OCI-LY7 (cell line): ENCODE data around the gene CLSTN1. TPM values are rescaled to one million over a fixed set of nuclear protein-coding genes. Genes with fewer than 3 reads are reported as not detected.

Source experiments
- BruUV-seq: library from RNA; stranded (reverse); fragments of 400-500 nt; replicated peaks from 2 replicates; lab custom pipeline; 2021; lab: Mats Ljungman, UMichigan
- CTCF ChIA-PET: fragments of 300-600 bp; sonication (Branson Sonifier 250); formaldehyde crosslinking; loops from one replicate; lab custom pipeline; 2022; ENCODE audit warnings: antibody characterized with exemption; ENCODE audit not compliant: unreplicated experiment; lab: Charles Lee
- POLR2A ChIA-PET: fragments of 300-600 bp; sonication (Branson Sonifier 250); formaldehyde crosslinking; loops from one replicate; lab custom pipeline; 2022; ENCODE audit warnings: antibody characterized with exemption; lab: Charles Lee
- DNase-seq: peaks from one replicate; pipeline ENCODE4 v3.0.0-alpha.2; 2015; ENCODE audit warnings: low spot score
- H2AFZ ChIP-seq: fragments of 200-600 bp; sonication (generic), shearing (Covaris generic); 2 replicates; pipeline ENCODE4 v1.6.1; 2014; ENCODE audit warnings: mild to moderate bottlenecking, antibody characterized with exemption, low read length, moderate library complexity
- H3K27ac ChIP-seq: fragments of 200-600 bp; sonication (generic); 2 replicates; pipeline ENCODE4 v1.5.1; 2014; ENCODE audit warnings: mixed run types, low read depth, mild to moderate bottlenecking, moderate library complexity, low read length, inconsistent platforms; ENCODE audit not compliant: poor library complexity, severe bottlenecking
- H3K36me3 ChIP-seq: fragments of 200-600 bp; sonication (generic); 2 replicates; pipeline ENCODE4 v1.6.1; 2014; ENCODE audit warnings: mild to moderate bottlenecking, antibody characterized with exemption, low read length, moderate library complexity, mixed read lengths; ENCODE audit not compliant: insufficient read depth
- H3K4me1 ChIP-seq: fragments of 200-600 bp; sonication (generic); 2 replicates; pipeline ENCODE4 v1.5.1; 2014; ENCODE audit warnings: mild to moderate bottlenecking, low read length; ENCODE audit not compliant: insufficient read depth, poor library complexity, severe bottlenecking
- H3K4me2 ChIP-seq: fragments of 200-600 bp; sonication (generic); 2 replicates; pipeline ENCODE4 v1.6.1; 2014; ENCODE audit warnings: mild to moderate bottlenecking, low read length
- H3K4me3 ChIP-seq: fragments of 200-600 bp; sonication (generic); 2 replicates; pipeline ENCODE4 v1.5.1; 2014; ENCODE audit warnings: mild to moderate bottlenecking, low read depth, low read length; ENCODE audit not compliant: poor library complexity, severe bottlenecking
- H3K79me2 ChIP-seq: fragments of 200-600 bp; sonication (generic); 2 replicates; pipeline ENCODE4 v1.6.1; 2016; ENCODE audit warnings: low read depth, mild to moderate bottlenecking, low read length, moderate library complexity, mixed read lengths; ENCODE audit not compliant: insufficient read depth
- H3K9me2 ChIP-seq: fragments of 200-600 bp; sonication (generic); 2 replicates; pipeline ENCODE4 v1.6.1; 2016; ENCODE audit warnings: mild to moderate bottlenecking, low read length, mixed read lengths; ENCODE audit not compliant: insufficient read depth
- H3K9me3 ChIP-seq: fragments of 200-600 bp; sonication (generic); 2 replicates; pipeline ENCODE4 v1.6.1; 2014; ENCODE audit warnings: mild to moderate bottlenecking, mixed run types, low read length, mixed read lengths
- H4K20me1 ChIP-seq: fragments of 200-600 bp; sonication (generic); 2 replicates; pipeline ENCODE4 v1.6.1; 2014; ENCODE audit warnings: mild to moderate bottlenecking, antibody characterized with exemption, low read length, moderate library complexity, mixed read lengths; ENCODE audit not compliant: insufficient read depth
- EZH2phosphoT487 ChIP-seq: fragments of 200-600 bp; sonication (generic); IDR thresholded peaks from 2 replicates; pipeline ENCODE4 v1.6.1; 2018; ENCODE audit warnings: low read depth, borderline replicate concordance, mild to moderate bottlenecking, mixed run types, antibody characterized with exemption, low read length, moderate library complexity, mixed read lengths
- intact Hi-C: fragments of 100-400 bp; cut with micrococcal nuclease; formaldehyde crosslinking; loops from one replicate; pipeline ENCODE4 v1.10.0; 2022; ENCODE audit not compliant: unreplicated experiment
- total RNA-seq, 2 experiments: library from RNA; depleted of rRNA in 1 of 2; stranded (reverse); fragments of >200 nt in 1 of 2; shearing (Covaris generic) in 1 of 2; gene quantifications; 2 replicates each; pipeline ENCODE4 v1.2.3, GENCODE V29; 2014 to 2022
- TF ChIP-seq, protein P1 (sequence below): fragments of 200-600 bp; sonication (generic); conservative IDR thresholded peaks from 2 replicates; pipeline ENCODE4 v1.5.1; 2014; ENCODE audit warnings: mild to moderate bottlenecking, antibody characterized with exemption, low read length, moderate library complexity, mixed read lengths

Gene CLSTN1
- total RNA-seq, 2 experiments from 2014 or later, result 58.6 to 124 TPM

DNA sequence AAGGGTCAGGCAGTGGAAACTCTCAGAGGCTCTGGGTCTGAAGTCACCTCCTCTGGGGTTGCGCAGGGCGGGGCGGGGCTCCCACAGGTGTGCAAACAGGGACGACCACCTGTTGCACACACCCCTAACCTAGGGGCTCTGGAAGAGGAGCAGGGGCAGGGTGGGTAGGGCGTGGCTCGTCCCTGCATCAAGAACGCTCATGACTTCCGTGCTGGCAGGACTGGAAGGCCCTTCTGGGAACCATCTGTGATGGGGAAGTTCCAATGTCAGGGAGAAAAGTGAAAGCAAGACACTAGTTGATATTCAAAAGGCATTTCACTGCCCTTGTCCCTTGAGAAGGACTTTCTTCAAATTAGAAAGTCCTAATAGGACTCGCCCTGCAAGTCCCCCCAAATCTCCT lies 22.1 kb upstream of the CLSTN1 start:
- TF ChIP-seq EZH2phosphoT487, result no peak
- TF ChIP-seq, protein P1, sequence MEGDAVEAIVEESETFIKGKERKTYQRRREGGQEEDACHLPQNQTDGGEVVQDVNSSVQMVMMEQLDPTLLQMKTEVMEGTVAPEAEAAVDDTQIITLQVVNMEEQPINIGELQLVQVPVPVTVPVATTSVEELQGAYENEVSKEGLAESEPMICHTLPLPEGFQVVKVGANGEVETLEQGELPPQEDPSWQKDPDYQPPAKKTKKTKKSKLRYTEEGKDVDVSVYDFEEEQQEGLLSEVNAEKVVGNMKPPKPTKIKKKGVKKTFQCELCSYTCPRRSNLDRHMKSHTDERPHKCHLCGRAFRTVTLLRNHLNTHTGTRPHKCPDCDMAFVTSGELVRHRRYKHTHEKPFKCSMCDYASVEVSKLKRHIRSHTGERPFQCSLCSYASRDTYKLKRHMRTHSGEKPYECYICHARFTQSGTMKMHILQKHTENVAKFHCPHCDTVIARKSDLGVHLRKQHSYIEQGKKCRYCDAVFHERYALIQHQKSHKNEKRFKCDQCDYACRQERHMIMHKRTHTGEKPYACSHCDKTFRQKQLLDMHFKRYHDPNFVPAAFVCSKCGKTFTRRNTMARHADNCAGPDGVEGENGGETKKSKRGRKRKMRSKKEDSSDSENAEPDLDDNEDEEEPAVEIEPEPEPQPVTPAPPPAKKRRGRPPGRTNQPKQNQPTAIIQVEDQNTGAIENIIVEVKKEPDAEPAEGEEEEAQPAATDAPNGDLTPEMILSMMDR, result no peak
- Histone ChIP-seq H4K20me1 (no peaks in the 10 kb centered on the region), H3K4me2 (no peak overlapping the region), H3K36me3 (no peaks in the 10 kb centered on the region), H3K9me2 (no peaks in the 10 kb centered on the region), H3K27ac (no peak overlapping the region), H3K9me3 (no peaks in the 10 kb centered on the region), H3K79me2 (peaks cover under 1% of the 10 kb centered on the region; the same call in 1 of the 2 replicates), H3K4me1 (peaks cover 51% of the 10 kb centered on the region), H2AFZ (no peak overlapping the region), H3K4me3 (no peak overlapping the region)
- POLR2A ChIA-PET, result interaction anchor here (0.7 kb wide), 3 partner anchors 20 to 1425 kb away, joined by 3 to 5 read pairs (median 3); no protein-coding TSS in a partner anchor
- BruUV-seq, result no TSS peak
- DNase-seq, result no peak
- intact Hi-C loops, result no loop called here
- CTCF ChIA-PET, result no interaction called here

DNA sequence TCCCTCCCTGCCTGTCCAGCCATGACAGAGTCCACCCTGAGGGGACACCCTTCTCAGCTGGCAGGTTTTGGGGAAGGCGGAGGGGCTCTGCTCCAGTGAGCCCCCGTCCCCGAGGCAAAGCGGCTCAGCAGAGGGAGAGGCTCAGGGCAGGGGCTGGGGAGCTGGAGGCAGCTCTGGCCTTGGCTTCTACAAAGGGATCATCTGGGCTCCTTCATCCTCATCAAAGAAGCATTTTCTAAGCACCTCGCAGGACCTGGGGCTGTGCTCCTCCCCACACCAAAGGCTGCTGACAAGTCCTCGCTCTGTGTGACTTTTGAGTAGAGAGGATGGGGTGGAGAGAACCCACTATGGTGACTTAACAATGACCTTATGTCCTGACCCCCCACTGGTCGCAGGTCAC lies 21.0 kb upstream of the CLSTN1 start:
- POLR2A ChIA-PET, result interaction anchor here (0.5 kb wide), 1 partner anchor 71 kb away, joined by 5 read pairs; no protein-coding TSS in a partner anchor
- TF ChIP-seq, protein P1, result no peak
- TF ChIP-seq EZH2phosphoT487, result no peak
- H3K36me3 ChIP-seq, result no peaks in the 10 kb centered on the region
- no peak overlapping the region for H3K27ac ChIP-seq
- no peak overlapping the region for H3K4me3 ChIP-seq
- no peaks in the 10 kb centered on the region for H4K20me1 ChIP-seq
- CTCF ChIA-PET, result no interaction called here
- no peak overlapping the region for H2AFZ ChIP-seq
- no peaks in the 10 kb centered on the region for H3K9me2 ChIP-seq
- no peaks in the 10 kb centered on the region for H3K9me3 ChIP-seq
- no peaks in the 10 kb centered on the region for H3K79me2 ChIP-seq
- DNase-seq, result no peak
- H3K4me2 ChIP-seq, result no peak overlapping the region
- intact Hi-C loops, result no loop called here
- no TSS peak for BruUV-seq
- H3K4me1 ChIP-seq, result peaks cover 47% of the 10 kb centered on the region

DNA sequence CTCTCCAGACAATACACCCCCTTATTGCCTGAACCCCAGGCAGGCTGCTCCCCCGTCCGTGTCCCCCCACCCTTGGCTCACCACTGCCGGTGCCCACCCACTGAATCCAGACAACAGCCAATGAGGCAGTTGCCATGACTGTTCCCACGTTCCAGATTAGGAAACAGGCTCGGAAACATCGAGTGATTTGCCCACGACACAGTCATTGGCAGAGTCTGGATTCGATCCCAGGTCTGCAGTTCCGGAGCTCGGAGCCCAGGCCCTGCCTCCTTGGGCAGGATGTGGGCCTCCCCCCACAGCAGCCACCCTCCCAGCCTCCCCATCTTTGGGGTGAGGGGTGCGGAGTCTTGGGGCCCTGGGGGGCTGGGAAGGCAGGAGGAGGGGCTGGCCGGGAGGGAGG lies 20.3 kb upstream of the CLSTN1 start:
- Histone ChIP-seq H4K20me1 (no peaks in the 10 kb centered on the region), H3K79me2 (no peaks in the 10 kb centered on the region), H3K9me2 (no peaks in the 10 kb centered on the region), H3K9me3 (no peaks in the 10 kb centered on the region), H3K4me2 (no peak overlapping the region), H3K36me3 (no peaks in the 10 kb centered on the region), H3K27ac (no peak overlapping the region), H2AFZ (no peak overlapping the region), H3K4me1 (peaks cover 40% of the 10 kb centered on the region), H3K4me3 (no peak overlapping the region)
- CTCF ChIA-PET, result no interaction called here
- no TSS peak for BruUV-seq
- no peak for DNase-seq
- POLR2A ChIA-PET, result interaction anchor here (0.5 to 1.3 kb wide), 2 partner anchors 16 to 71 kb away, joined by 5 to 8 read pairs; no protein-coding TSS in a partner anchor
- TF ChIP-seq, protein P1, result no peak
- no peak for TF ChIP-seq EZH2phosphoT487
- intact Hi-C loops, result no loop called here
